Measurements from ENCODE around the gene MORN1. TPM values are rescaled to one million over a fixed set of nuclear protein-coding genes. Genes with fewer than 3 reads are reported as not detected.

The MORN1 gene
- total and polyA plus RNA-seq, 12 donors: 1.2 to 7.6 (median 5.2) TPM

DNA sequence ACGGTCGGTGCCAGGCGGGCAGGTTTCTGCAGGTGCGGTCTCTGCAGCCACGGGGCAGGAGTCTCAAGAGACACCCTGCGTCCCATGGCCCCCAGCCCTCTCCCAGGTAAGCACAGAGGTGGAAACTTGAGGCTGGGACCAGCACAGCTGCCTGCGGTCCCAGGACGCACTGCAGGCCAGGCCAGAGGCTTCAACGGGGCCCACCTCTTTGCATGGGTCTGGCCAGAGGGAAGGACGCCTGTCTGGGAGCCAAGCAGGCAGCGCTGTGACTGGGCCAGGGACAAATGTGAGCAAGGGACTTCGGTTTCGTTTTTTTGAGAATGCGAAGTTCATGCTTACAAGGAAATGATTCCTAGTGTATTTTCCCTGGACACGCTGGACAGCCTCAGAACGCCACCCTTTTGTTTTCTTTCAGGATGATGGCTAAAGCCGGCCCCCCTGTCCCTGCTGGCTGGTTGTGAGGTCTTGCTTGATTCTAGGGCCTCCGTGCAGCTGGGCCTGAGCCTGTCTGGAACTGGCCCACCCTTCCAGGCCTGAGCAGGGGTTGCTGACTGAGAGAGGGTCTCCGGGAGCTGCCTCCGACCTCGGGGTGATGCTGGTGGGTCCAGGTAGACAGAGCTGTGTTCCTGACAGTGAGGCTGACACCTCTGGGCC lies 38.3 kb downstream of the MORN1 start:
- TF ChIP-seq, protein P1, sequence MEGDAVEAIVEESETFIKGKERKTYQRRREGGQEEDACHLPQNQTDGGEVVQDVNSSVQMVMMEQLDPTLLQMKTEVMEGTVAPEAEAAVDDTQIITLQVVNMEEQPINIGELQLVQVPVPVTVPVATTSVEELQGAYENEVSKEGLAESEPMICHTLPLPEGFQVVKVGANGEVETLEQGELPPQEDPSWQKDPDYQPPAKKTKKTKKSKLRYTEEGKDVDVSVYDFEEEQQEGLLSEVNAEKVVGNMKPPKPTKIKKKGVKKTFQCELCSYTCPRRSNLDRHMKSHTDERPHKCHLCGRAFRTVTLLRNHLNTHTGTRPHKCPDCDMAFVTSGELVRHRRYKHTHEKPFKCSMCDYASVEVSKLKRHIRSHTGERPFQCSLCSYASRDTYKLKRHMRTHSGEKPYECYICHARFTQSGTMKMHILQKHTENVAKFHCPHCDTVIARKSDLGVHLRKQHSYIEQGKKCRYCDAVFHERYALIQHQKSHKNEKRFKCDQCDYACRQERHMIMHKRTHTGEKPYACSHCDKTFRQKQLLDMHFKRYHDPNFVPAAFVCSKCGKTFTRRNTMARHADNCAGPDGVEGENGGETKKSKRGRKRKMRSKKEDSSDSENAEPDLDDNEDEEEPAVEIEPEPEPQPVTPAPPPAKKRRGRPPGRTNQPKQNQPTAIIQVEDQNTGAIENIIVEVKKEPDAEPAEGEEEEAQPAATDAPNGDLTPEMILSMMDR (IDR thresholded peaks at IDR 0.05): no peak
- ATAC-seq (peak in 6 of 8 donors; percentile 20 to 51 (median 34)), DNase-seq (peak in 1 of 2 donors; percentile 13)
- Histone ChIP-seq H3K4me3 (no peak overlapping the region), H3K27me3 (no peaks in the 10 kb centered on the region), H3K9me3 (no peaks in the 10 kb centered on the region), H3K27ac (peak overlapping the region in 6 of 10 donors; percentile 19 to 67 (median 50)), H3K36me3 (no peaks in the 10 kb centered on the region), H3K4me1 (peaks cover 0 to 12% (median 7%) of the 10 kb centered on the region in 9 donors)
- 71 to 74% methylated on average over 21 of the region's 21 CpGs for WGBS, 2 donors
- intact Hi-C loops (cut with DNase I): no loop called here

DNA sequence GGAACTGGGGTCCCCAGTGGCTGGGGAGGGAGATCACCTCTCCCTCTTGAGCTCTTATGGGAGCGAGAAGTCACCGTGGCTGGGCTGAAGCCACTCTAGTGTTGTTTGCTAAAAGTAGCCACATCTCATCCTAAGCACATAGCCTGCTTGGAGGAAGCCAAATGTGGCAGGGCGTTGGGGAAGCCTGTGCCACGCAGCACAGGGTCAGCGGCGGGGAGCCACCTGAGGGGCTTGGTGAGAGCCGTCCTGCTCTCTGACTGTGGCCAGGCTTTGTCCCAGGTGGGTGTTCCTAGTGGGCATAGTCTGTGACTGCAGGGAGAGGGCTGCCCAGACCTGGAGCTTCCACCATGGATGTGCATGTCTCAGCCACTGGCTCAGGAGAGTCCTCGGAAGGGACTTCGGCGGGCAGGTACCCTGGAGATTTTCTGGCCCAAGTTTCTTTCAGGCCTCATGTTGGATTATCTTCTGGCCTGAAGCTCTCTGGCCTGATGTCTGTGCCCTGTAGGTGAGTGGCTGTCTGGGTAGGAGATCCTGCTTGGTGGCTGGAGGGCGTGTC lies 38.9 kb downstream of the MORN1 start:
- no peaks in the 10 kb centered on the region for H3K36me3 ChIP-seq
- peaks cover 0 to 12% (median 7%) of the 10 kb centered on the region in 9 donors for H3K4me1 ChIP-seq
- TF ChIP-seq, protein P1 (IDR thresholded peaks at IDR 0.05): no peak
- no peak for ATAC-seq
- intact Hi-C loops (cut with DNase I): no loop called here
- no peaks in the 10 kb centered on the region for H3K27me3 ChIP-seq
- H3K27ac ChIP-seq: peak overlapping the region in 2 of 10 donors; percentile 50 to 60
- H3K4me3 ChIP-seq: no peak overlapping the region
- no peaks in the 10 kb centered on the region for H3K9me3 ChIP-seq
- DNase-seq: peak in 1 of 2 donors; percentile 6
- 94 to 96% methylated on average over 11 of the region's 11 CpGs for WGBS, 2 donors

DNA sequence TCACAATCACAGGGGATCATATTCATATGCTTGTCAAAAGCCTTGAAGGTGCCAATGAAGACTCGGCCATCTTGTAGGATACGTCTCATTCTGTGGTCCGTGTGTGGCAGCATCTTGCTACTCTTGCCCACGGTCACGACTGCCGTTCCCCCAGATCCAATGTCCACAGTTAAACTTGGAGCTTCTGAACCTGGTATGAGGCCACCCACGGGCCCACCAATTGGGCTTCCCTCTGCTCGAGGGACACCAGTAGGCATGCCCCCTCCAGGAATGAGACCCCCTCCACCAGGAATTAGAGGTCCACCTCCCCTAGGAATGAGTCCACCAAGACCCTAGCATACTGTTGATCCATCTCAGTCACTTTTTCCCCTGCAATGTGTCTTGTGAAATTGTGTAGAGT lies 39.6 kb downstream of the MORN1 start:
- Histone ChIP-seq H3K4me3 (no peak overlapping the region), H3K27me3 (no peaks in the 10 kb centered on the region), H3K4me1 (peaks cover 0 to 12% (median 7%) of the 10 kb centered on the region in 9 donors), H3K27ac (no peak overlapping the region), H3K36me3 (no peaks in the 10 kb centered on the region), H3K9me3 (no peaks in the 10 kb centered on the region)
- 91 to 95% methylated on average over 8 of the region's 8 CpGs for WGBS, 2 donors
- intact Hi-C loops (cut with DNase I): no loop called here
- DNase-seq (peak in 1 of 2 donors; percentile 0), ATAC-seq (no peak)
- TF ChIP-seq, protein P1 (IDR thresholded peaks at IDR 0.05): no peak

DNA sequence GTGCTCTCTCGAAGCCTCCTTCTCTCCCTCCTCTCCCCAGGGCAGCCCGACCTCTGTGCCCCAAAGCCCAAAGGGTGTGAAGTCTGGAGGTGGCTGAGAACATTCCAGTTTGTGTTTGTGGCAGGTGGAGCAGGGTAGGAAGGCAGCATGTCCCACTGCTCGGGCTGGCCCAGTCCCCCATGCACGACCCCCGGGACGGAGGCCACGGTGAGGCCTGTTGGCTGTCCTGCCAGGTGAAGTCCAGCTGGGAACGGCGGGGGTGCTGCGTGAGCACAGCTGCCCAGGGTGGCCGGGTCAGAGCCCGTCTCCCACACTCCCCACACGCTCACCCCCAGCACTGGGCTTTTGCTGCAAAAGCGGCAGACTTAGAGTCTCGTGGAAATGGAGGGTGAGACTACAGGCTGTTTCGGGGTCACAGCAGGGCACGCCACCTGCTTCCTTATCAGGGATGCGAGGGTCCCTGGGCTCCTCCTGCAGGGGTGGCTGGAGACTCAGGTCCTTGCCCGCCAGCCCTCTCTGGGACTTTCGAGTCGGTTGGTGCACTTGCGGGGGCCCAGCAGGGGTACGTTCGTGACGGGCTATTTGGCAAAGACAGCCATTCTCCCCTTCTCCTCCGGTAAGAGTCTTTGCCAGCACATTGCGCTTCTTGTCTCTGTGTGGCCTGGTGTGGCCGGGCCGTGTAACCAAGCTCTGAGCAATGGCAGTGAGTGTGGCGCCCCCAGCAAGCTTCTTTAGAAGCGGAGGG lies 40.3 kb downstream of the MORN1 start:
- DNase-seq (peak in 1 of 2 donors; percentile 4), ATAC-seq (no peak)
- no peaks in the 10 kb centered on the region for H3K27me3 ChIP-seq
- no peaks in the 10 kb centered on the region for H3K36me3 ChIP-seq
- peaks cover 0 to 12% (median 7%) of the 10 kb centered on the region in 9 donors for H3K4me1 ChIP-seq
- no peak overlapping the region for H3K4me3 ChIP-seq
- intact Hi-C loops (cut with DNase I): no loop called here
- no peaks in the 10 kb centered on the region for H3K9me3 ChIP-seq
- TF ChIP-seq, protein P1 (IDR thresholded peaks at IDR 0.05): no peak
- H3K27ac ChIP-seq: no peak overlapping the region
- 86 to 92% methylated on average over 31 of the region's 31 CpGs for WGBS, 2 donors
